ENCODE data around the gene SH3TC1. TPM values are rescaled to one million over a fixed set of nuclear protein-coding genes. Genes with fewer than 3 reads are reported as not detected.

The SH3TC1 gene
- polyA plus RNA-seq, 10 donors, result 5.9 to 24.5 (median 8.0) TPM

DNA sequence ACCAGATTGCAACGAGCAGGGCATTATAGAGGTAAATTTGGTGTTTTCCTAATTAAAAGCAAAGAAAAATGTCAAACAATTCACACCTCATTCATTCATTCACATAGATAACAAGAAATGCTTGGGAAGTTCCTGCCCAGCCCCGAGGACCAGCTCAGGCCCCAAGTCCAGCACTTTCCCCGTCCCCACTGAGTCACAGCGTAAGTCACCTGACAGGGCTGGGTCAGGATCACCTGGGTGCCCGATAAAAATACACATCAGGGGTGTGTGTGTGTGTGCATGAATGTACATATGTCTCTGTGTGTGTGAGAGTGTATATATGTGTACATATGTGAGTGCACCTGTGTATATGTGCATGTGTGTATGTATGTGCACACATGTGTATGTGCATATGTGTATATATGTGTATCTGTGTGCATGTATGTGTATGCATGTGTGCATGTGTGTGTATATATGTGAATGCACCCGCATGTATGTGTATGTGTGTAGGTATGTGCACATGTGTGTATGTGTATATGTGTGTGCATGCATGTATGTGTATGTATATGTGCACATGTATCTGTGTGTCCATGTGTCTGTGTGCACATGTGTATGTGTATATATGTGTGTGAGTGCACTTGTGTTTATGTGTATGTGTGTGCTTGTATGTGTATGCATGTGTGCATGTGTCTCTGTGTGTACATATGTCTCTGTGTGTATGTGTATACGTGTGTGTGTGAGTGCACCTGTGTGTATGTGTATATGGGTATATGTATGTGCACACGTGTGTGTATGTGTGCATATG is 18.6 kb upstream of the SH3TC1 start:
- no peak for DNase-seq

GRCh38 chr4:8181119-8181518 is 18.0 kb upstream of the SH3TC1 start:
- no peak for DNase-seq

GRCh38 chr4:8181844-8182243 is 17.2 kb upstream of the SH3TC1 start:
- no peak for DNase-seq

DNA sequence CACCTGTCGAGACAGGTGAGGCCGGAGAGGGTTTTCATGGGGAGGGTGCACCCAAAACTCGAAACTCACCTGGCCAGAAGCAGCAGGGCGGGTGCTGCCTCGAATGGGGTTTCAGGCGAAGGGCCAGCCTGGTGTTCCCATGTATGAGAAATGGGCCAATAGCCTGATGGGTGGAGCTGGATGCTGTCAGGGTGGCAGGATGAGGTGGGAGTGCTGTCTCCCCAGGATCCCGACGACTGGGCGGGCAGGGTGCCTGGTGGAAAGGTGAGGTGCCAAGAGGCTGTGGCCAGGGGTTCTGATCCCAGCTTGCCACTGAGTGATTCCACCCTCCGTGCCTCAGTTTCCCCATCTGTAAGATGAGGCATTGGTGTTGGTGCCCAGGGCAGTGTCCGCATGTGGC is 16.8 kb upstream of the SH3TC1 start:
- no peak for DNase-seq

DNA sequence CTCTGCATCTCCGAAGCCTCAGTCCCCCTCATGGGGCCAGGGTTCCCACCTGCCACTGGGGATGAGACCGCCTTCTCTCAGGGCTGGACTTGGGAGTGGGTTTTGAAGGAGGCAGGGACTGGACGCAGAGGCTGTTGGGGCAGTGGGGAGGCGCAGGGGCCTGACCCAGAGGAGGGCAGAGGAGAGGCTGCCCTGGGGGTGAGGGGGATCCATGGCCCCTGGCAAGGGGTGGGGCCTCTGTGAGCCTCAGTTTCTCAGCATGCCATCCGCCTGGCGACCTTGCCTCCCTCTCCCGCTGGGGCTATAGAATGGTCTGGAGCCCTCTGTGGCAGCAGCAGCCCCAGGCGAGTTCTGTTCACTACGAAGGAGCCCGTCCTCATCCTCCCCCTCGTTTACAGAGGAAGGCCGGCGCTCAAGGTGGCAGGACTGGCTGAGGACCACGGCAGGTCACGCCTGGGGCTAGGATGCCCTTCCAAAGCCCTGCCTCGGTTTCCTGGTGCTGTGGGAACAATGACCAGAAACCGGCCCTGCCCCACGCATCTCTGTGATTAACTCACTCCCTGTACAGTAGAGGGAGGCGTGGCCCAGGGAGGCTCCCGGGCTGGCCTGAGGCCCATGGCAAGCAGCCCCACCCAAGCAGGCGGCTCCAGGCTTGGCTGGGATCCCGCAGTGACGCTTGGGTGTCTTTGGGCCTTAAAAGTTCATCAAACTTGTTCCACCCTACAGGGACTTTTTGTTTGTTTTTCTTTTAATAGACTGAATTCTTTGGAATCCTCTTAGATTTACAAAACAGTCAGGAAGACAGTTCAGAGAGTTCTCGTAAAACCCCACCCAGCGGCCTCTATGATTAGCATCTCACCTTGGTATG is 16.0 kb upstream of the SH3TC1 start:
- DNase-seq, result peak in 1 of 3 donors; percentile 71

GRCh38 chr4:8184061-8184460 is 15.0 kb upstream of the SH3TC1 start:
- DNase-seq, result no peak

DNA sequence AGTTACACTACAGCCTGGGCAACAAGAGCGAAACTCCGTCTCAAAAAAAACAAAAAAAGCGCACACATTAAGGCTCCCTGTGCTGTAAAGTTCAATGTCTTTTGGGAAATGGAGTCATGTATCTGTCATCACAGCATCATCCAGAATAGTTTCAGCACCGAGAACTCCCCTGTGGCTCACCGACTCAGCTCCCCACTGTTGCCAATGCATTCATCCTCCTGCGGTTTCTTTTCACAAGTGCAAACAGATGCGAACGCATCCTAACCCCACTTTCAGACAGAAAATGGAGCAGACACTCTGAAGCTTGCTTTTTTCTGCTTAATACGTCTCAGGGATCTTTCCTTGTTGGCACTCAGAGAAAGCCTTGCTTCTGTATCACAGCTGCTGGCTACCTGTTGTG is 13.8 kb upstream of the SH3TC1 start:
- DNase-seq, result peak in 2 of 3 donors; percentile 74 to 77

DNA sequence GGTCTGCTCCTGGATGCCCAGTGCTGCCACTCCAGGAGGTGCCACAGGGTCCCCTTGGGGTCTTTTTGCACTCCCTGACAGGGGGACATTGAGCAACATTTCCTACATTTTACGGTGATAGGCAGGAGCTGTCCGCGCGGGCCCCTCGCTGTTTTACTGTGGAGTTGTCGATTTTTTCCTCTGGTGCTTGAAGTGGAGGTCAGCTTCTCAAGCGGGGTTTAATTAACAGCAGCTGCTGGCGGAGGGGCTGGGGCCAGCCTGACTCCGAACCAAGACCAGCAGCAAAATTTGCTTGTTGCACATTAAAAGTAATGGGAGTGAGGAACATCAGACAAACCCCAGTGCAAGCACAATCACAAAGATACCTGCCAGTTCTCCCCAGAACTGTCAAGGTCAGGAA is 13.2 kb upstream of the SH3TC1 start:
- peak in 1 of 3 donors; percentile 74 for DNase-seq

DNA sequence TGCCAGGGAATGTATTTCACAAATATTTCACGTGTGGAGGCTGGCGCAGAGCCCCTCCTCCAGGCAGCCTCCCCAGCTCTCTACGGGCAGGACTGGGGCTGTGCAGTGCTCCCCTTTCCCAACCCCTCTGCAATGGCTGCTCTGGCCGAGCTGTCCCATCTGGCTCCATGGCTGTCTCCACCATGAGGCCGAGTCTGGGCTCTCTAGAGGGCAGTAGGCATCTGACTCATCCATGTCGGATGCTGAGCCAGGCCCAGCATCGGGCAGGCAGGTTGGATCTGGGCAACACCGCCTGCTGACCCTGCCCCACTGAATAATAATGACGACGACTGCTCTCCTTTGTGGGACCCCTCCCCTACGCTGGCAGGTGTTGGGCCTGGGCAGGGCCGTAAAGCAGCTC is 11.0 kb upstream of the SH3TC1 start:
- no peak for DNase-seq

GRCh38 chr4:8188743-8189550 is 10.1 kb upstream of the SH3TC1 start:
- no peak for DNase-seq

DNA sequence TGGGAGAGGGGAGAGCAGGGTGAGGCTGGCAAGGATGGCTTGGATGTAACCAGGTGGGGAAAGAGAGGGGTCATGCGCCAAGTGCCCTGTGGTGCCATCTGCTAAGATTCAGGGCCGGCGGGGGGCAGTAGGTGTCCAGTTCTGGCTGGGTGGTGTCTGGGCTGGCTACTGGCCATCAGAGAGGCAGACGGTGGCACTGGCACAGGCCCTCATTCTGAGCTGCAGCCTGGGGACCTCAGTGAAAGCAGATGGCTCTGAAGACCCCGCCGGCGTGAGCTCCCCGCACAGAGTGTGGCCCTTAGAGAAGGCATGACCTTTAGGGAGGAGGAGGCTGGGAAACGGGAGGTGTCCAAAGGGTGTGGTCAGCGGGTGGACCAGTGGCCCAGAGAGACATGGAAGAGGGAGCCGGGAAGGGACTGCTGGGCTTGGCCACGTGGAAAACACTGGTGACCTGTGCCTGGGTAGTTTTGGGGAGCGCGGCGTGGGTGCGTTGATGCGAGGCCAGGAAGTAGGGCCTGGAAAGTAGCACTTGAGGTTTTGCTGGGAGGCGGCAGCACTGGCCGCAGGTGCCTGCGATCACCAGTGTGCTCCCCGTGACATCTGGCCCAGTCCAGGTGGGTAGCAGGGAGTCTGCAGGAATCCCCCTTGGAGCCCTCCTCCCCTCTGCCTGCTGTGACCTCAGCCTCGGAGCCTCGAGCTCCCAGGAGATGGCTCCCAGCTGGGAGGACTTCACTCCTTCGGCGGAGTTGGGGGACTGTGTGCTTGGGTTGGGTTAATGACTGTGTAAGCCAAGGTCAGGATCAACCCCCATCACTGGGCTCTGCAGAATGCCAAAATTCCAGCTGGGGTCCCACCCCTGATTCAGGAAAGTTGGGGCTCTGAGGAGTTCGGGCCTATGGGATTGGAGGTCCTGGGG is 9.3 kb upstream of the SH3TC1 start:
- no peak for DNase-seq

GRCh38 chr4:8191136-8191747 is 7.8 kb upstream of the SH3TC1 start:
- DNase-seq, result peak in 1 of 3 donors; percentile 72

GRCh38 chr4:8192748-8193738 is 6.0 kb upstream of the SH3TC1 start:
- peak in 1 of 3 donors; percentile 74 for DNase-seq

DNA sequence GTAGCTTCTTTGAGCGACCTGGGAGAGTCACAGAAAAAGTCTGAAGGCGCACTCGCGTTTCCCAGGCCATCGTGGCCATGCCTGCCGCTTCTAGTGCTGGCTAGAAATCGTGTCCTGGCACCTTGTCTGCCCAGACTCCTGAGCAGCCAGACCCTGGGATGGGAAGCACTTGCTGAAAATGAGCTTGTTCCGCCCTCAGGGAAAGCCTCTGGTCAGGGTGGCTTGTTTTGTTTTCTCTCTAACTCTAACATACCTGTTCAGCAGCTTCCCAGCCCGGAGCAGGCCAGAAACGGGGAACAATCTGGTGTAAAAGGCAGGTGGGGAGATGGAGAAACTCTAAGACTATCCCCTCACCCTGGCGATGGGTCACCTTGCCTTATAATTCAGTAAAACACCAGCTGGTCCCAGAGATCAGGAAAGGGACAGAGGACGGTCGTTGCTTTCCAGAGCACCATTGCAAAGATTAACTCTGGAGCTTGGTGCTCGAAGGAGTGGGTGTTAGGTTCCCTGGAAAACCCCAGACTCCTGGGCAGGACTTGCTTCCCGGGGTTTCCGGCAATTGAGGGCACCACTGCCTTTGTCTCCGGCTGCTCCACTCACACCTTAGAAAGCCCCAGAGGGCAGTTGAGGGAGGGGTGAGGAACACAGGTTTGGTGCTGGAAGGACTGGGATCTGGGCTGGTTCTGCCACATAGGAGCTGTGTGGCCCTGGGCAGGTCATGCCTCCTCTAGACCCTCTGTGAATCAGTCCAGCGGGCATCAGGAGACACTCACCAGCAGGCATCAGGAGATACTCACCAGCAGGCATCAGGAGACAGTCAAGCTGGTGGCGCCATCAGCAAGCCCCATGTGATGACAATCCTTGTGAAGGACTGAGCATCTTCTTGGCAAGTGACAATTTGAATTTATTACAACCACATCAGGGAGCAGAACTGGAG is 4.5 kb upstream of the SH3TC1 start:
- no peak for DNase-seq

DNA sequence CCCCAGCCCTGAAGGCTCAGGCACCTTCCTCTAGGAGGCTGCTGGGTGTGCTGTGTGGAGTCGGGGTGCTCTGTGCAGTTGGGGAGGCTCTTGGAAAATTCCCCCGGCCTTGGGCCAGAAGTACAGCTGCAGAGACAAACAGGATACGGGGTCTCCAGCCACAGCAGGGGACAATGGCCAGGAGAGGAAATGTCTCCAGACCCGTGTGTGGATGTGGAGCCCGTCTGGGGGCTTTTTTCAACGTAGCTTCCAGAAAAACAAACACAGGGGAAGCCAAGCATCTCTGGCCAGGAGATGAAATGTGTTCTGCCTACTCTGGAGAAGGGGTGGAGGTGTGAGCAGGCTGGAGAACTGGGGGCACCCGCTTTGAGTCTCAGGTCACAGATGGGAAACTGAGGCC is 3.7 kb upstream of the SH3TC1 start:
- DNase-seq, result no peak

DNA sequence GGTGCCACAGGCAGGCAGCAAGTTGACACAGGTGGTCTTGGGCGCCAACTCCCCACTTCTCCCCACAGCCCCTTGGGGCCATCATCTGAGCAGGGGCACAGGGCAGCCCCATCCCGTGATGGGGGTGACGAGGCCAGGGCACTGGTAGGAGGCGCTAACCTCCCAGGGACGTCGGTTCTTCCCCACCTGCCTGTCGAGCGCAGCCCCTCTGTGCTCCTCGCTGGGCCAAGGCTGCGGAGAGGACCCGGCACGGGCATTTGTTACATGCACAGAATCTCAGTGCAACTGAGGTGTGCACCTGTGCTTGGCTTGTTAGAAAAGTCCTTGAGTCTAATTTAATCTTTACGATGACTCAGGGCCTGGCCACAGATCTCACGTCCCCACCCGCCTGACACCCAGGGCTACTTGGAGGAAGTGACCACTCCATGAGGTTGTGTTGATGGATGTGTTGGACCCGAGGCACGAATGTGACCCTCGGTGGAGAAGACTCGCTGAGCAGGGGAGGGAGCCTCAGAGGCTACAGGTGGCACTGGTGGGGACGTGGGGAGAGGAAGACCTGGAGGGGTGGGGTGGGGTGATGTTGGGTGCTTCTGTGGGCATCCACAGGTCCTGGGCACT is 3.1 kb upstream of the SH3TC1 start:
- no peak for DNase-seq

DNA sequence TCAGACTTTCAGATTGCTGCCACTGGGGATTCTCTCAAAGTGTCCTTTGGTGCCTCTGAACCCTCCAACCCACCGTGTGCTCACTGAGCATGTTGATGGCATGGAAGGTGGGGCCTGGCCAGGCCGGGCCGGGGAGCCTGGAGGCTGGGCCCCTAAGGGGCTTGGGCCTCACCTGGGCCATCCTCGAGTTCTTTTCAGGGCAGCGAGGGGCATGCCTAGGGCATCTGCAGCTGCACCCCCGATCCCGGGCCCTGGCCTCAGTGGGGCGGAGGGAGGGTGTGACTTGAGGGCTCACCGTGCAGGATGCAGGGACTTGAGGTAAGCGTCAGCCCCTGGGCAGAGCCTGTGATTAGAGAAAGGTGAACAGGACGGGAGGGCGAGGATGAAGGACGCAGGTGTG is 1.6 kb upstream of the SH3TC1 start:
- DNase-seq, result no peak

Measured in muscle of back (tissue), 11 donors.